Epithelial cell of proximal tubule (primary cell): ENCODE measurements around the gene CLEC4M. TPM values are rescaled to one million over a fixed set of nuclear protein-coding genes. Genes with fewer than 3 reads are reported as not detected.
"Not testable (repeated sequence)": the region's sequence is repeated elsewhere in the genome, so short reads cannot be mapped to it uniquely, and the experiment has no call there.

ENCODE experiments used
- DNase-seq: peaks from one replicate; pipeline ENCODE4 v3.0.0-alpha.2; 2011; ENCODE audit warnings: low read depth
- H3K4me3 ChIP-seq: 2 replicates; pipeline ENCODE4 v1.5.1; 2011; ENCODE audit warnings: low read depth, mild to moderate bottlenecking, low read length
- CTCF ChIP-seq: conservative IDR thresholded peaks from 2 replicates; pipeline ENCODE4 v1.5.1; 2012; ENCODE audit warnings: low read depth, mild to moderate bottlenecking, low read length
- total RNA-seq: library from RNA; depleted of rRNA; stranded (reverse); fragments of >200 nt; gene quantifications from 2 replicates; pipeline ENCODE4 v1.2.3, GENCODE V29; 2015

Gene CLEC4M
- total RNA-seq, 1 donor from 2014 or later, result not detected

GRCh38 chr19:7757358-7757757 lies 5.7 kb upstream of the CLEC4M start:
- no peak overlapping the region for H3K4me3 ChIP-seq
- DNase-seq, result no peak
- TF ChIP-seq CTCF, result no peak

- no peak for DNase-seq
- H3K4me3 ChIP-seq, result no peak overlapping the region
- TF ChIP-seq CTCF, result no peak
Observed at GRCh38 chr19:7759156-7759555, 3.9 kb upstream of the CLEC4M start.

GRCh38 chr19:7763696-7764095 lies 653 bp downstream of the CLEC4M start:
- H3K4me3 ChIP-seq, result no peak overlapping the region
- DNase-seq, result no peak
- TF ChIP-seq CTCF, result no peak

GRCh38 chr19:7764157-7764556 lies 1.1 kb downstream of the CLEC4M start:
- not testable (repeated sequence) for DNase-seq, H3K4me3 ChIP-seq

- H3K4me3 ChIP-seq, DNase-seq: not testable (repeated sequence)
Observed at GRCh38 chr19:7765043-7765442, 2.0 kb downstream of the CLEC4M start.

GRCh38 chr19:7766535-7766934 lies 3.5 kb downstream of the CLEC4M start:
- no peak for DNase-seq
- TF ChIP-seq CTCF, result no peak
- H3K4me3 ChIP-seq, result no peak overlapping the region

- no peak for TF ChIP-seq CTCF
Observed at GRCh38 chr19:7767487-7767886, 4.4 kb downstream of the CLEC4M start.

GRCh38 chr19:7769171-7769570 lies 6.1 kb downstream of the CLEC4M start:
- no peak overlapping the region for H3K4me3 ChIP-seq
- no peak for TF ChIP-seq CTCF
- DNase-seq, result no peak

More at GRCh38 chr19:7767487-7767886, 4.4 kb downstream of the CLEC4M start:
- no peak overlapping the region for H3K4me3 ChIP-seq
- DNase-seq, result no peak
